Brain pericyte (primary cell): ENCODE results near the gene RCAN1.
"Not testable (repeated sequence)": the region's sequence is repeated elsewhere in the genome, so short reads cannot be mapped to it uniquely, and the experiment has no call there.

Experiments used
- DNase-seq: peaks from one replicate; pipeline ENCODE4 v3.0.0-alpha.2; 2012; ENCODE audit warnings: low read depth, low spot score

The RCAN1 gene

DNA sequence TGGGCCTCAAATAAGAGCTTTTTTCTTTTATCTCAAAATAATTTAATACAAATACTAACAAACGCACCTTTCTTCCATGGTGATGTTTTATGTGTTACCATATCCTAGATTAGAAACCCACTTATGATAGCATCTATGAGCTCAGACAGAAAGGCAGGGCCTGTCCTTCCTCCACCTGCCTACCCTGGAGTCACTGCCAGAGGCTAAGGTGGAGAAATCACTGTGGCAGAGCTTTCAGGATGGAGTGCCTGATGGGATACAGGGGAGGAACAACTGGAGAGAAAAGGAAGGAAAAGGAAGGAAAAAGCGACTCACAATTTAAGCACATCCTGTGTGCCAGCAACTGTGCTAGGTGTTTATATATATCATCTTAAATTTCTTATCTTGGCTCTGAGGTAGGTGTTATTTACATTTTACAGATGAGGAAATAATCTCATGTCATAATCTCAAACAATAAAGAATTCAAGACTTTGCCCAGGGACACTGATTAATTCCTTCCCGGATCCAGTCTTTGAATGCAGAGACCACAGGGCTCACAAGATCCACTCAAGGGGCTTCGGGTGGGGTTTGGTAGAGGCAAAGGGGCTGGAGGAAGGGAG lies 45.4 kb downstream of the RCAN1 start:
- no peak for DNase-seq

DNA sequence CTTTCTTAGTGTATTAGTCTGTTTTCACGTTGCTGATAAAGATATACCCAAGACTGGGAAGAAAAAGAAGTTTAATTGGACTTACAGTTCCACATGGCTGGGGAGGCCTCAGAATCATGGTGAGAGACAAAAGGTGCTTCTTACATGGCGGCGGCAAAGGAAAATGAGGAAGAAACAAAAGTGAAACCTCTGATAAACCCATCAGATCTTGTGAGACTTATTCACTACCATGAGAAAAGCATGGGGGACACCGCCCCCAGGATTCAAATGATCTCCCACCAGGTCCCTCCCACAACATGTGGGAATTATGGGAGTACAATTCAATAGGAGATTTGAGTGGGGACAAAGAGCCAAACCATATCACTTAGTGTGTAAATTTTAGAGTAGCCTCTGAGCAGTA lies 46.1 kb downstream of the RCAN1 start:
- DNase-seq, result not testable (repeated sequence)

DNA sequence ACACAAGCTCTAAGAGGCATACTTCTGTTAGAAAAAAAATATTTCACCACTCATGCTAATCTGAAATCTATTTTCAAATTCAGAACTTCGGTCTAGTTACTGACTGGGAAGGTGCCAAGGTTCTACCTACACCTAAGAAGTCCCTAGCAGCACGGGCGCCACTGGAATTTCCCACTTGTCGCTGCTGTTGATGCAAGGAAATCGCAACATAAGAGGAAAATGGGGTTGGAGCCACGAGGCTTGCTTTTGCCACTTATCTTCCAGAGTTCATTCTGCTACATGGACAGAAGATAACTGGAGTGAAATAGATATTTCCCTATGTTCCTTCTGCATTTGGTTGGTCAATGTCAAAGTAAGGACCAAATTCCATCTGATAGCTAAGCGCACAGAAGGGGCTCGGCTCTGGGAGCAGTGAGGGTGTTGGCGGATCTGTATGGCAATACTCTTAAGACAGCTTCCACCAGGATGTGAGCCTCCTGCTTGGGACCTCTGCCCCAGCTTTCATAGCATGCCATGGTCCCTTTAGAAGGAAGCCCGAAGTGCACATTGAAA lies 47.2 kb downstream of the RCAN1 start:
- DNase-seq, result no peak

DNA sequence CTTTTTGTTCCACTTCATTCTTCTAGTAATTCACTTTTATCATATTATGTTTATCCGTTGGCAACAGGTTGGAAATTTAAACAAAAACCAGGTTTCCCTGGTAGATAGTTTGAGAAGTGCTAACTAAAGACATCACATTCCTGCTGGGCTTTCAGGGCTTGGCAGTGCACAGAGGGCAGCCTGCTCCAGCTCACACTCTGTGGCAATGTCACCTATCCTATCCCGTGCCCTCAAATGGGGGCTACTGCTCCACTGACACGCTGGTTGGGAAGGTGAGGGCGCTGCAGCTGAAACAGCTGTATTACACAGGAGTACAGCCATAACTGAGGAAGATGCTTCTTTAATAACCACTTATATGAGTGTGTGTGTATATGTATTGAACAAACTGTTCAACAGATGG lies 49.7 kb downstream of the RCAN1 start:
- no peak for DNase-seq

DNA sequence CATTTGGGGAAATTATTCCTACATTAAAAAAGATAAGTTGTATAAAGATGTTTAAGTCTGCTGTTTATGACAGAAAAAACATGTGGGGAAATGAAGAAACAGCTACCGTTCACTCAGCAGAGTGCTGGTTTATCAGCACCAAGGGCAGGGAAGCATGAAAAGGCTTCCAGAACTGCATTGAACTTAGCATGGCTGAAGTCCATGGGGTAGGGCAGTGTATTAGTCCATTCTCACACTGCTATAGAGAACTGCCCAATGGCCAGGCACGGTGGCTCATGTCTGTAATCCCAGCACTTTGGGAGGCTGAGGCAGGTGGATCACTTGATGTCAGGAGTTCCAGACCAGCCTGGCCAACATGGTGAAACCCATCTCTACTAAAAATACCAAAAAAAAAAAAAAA lies 51.5 kb downstream of the RCAN1 start:
- not testable (repeated sequence) for DNase-seq

DNA sequence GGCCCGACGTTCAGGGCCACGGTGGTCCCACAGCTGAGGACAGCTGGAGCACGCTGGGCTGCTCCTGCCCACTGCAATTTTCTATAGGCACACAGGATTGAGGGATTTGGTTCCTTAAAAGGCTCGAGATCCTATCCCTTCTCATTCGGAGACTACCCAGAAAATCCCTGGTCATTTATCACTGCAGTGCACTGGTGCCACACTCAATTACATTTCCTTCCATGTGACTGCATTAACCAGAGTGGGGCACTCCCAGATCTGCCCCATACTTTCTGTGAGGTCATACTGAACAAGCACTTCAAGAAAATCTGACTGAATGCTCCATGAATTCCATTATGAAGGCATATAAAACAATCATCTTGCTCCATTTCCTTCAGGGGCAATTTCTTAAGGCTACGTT lies 53.1 kb downstream of the RCAN1 start:
- DNase-seq, result no peak

DNA sequence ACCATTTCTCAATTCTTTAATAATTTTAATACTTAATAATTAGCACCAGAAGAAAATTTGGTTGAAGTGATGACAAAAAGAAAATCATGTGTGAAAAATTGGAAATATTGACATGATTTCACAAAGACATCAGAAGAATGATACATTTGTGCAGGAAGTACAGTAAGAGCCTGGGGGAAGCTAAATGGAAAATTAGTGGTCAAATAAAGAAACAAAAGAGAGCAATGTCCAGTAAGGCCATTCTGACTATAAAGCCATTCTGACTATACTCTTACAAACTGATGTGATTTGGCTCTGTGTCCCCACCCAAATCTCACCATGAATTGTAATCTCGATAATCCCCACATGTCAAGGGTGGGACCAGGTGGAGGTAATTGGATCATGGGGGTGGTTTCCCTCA lies 54.3 kb downstream of the RCAN1 start:
- DNase-seq, result no peak

DNA sequence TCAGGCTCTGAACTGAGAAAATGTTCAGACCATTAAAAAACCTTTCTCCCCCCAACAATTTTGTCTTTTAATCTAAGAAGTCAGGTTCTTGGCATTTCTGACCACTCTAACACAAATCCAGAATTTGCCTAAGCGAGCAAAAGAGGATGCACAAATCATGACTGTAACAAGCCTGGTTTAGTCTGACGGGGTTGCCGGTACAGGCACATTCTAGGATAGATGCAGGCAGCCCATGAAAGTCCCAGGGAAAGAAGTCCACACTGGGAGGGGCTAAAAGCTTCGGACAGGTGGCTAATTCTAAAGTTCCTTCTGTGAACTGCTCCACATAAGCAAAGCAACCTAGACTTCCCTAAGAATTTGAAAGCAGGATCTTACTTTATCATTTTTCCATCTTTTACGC lies 54.9 kb downstream of the RCAN1 start:
- no peak for DNase-seq

DNA sequence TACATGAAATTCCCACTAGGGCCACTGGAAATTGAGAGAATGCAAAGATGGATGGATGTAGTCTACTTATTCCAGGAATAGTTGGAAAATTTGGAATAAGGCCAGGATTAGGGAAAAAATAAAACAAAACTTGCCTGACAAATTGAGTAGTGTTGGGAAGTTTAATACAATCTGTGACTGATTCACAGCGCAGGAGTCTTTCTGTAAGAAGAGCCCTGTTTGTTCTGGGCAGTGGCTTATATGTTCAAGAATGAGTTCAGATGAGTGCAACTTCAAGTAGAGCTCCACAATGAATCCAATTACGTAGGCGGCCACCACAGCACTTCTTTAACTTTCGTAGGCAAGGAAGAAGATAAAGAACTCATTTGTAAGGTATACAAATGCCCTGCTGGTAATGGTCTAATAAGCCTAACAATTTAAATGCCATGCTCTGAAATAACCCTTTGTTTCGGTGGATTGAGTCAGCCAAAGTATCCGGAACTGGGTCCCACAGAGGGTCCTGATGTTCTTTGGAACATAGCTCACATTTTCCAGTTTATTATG lies 55.8 kb downstream of the RCAN1 start:
- DNase-seq, result no peak

DNA sequence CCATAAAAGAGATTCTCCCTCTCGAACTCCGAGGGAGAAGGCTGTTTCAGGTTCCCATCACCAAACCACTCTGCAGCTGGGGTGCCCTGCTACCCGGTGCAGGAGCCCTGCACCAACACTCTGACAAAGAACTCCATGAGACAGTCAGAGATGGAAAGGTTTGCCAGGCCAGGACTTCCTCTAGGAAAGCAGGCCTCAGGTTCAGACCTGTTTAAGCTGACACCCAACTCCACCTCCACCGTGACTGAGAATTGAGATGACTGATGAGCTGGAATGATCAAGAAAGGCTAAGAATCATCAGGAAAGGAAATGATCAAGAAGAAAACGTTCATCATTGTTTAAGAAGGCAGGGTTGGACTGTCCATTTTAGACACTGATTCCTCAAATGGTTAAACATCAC lies 56.7 kb downstream of the RCAN1 start:
- DNase-seq, result no peak

DNA sequence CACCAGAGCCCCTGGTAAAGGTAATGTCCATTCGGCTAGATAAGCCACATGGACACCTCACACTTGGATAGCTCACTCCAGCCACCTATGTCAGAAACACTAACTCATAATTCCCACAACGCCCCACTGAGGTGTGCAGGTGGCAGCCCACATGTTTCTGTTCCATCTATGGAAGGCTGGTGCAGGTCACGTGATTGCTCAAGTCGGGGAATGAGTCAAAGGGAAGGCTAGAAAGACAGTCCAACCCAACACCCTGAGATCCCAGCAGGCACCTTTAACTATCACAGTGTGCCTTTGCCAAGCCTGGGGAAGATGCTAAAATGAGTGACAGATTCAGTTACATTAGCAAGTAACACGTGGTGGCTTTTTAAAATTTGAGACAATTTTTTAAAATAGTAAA lies 57.7 kb downstream of the RCAN1 start:
- no peak for DNase-seq

DNA sequence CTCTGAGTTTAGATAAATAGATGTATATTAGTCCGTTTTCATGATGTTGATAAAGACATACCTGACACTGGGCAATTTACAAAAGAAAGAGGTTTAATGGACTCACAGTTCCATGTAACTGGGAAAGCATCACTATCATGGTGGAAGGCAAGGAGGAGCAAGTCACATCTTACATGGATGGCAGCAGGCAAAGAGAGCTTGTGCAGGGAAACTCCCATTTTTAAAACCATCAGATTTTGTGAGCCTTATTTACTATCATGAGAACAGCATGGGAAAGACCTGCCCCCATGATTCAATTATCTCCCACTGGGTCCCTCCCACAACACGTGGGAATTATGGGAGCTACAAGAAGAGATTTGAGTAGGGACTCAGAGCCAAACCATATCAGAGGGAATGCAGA lies 60.2 kb downstream of the RCAN1 start:
- DNase-seq, result not testable (repeated sequence)

DNA sequence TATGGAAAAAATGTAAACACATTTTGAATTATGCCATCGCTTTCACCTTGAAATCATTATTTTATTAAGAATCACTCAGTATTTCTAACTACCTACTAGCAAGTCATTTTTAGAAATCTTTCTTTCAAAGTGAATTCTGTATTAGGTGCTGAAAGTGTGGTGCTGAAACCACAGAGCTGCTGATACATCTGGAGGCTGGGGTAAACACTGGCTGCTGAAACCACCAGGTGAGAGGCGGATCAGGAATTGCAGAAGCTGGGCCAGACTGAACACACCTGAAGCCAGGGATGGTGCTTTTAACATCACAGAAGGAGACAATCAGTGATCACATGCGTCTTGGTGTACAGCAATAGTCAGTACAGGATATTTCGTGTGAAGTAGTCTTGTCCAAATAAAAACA lies 60.7 kb downstream of the RCAN1 start:
- DNase-seq, result no peak

DNA sequence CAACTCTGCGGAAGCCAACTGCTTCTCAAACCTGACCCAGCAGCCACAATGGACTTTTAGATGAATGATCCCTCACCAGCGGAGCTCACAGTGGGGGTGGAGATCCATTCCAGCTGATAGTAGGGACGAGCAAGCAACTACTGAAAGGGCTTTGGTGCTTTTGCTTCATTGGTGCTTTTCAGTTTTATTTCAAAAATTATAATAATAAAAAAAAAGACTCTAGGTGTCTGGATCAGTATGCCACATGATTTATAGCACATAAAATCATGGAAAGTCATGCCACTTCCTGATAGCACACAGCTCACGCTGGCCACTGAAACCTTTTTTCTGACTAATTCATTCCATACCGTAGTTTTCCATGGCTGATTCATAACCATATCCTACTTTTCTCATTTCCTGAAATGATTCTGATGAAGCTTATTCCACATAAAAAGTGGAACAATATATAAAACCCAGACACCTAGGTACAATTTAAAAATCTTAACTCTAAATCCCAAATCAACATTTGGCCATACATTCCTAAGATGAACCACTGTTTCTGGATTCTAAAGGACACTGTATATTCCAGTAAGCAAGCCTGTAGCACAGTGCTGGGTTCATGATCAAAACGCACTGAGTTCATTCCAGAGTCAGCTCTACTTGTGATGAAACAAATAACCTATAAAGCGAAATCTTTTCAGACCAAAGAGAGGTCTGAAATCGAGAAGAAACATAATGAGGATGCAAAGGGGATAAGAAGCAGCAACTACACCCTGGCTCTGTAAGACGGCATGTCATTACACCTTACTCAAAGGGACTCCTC lies 61.6 kb downstream of the RCAN1 start:
- no peak for DNase-seq

DNA sequence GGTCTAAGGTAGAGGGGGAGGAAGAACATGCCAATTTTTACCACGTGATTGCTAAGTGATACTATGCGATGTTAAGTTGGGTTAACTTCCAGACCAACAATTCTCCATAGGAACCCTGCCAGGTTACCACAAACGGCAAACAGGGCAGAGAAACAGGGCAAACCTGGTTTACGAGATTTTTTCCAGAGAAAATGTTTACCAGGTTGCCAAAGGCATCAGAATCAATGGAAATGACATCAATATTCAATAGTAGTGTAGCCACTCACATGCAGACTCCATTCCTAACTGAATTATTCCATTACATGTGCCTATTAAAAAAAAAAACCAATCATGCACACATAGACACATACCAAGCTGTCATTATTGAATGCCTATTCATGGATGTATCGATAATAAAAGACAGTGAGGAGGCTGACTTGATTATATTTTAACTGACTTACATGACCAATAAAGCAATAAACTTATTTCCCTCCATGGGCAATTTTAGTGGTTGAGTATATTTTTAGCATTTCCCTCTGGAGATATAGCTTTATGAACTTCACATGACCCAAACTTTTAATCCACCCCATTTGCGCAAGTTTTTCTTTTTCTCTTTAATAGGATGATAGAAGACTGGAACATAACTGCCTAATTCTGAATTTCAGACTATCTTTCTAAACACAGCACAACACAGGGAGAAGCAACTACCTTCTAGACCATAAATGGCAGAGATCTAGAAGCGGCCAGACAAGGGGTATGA lies 62.4 kb downstream of the RCAN1 start:
- no peak for DNase-seq

DNA sequence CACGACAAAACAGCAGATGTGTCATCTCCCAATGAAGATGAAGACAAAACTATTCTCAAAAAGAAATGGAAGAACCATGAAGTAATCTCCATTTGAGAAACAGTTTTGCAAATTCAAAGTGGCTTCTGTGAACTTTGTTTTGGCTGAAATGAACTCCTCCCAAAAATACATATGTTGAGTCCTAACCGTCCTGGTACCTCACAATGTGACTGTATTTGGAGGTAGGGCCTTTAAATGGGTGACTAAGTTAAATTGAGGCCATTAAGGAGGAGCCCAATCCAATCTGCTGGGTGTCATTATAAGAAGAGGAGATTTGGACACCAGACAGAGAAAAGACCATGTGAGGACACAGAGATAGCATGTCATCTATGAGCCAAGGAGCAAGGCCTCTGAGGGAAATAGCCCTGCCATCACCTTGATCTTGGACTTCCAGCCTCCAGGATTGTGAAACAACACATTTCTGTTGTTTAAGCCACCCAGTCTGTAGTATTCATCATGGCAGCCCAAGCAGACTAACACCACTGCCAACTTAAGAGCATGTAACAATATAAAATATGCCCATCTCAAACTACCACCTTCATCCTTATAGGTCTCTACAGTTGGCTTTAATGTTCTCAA lies 64.6 kb downstream of the RCAN1 start:
- DNase-seq, result no peak

DNA sequence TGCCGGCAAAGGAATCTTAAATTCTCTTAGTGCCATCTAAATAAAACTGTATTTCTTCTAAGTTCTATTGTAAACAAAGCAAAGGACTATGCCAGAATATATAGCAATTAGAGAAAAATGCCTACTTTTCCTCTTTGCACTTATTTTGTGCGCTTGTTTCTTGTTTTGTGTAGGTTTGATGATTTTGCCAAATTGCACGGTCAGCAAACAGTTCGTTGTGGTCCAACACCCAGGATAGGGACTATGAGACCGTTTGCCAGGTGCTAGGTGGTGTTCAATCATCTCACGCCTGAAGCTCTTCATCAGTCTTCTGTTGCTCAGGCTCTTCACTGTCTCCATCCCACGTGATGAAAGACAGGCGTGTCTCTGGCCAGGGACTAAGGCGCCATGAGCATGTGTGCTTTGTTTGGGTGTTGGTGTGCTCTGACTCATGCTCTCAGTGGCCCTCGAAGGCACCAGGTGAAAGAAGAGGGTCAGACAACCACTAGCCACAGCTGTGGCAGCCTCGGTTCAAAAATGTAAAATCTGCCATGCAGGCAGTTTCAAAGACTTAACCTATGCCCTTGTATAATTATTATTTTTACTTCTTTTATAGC lies 66.0 kb downstream of the RCAN1 start:
- no peak for DNase-seq

DNA sequence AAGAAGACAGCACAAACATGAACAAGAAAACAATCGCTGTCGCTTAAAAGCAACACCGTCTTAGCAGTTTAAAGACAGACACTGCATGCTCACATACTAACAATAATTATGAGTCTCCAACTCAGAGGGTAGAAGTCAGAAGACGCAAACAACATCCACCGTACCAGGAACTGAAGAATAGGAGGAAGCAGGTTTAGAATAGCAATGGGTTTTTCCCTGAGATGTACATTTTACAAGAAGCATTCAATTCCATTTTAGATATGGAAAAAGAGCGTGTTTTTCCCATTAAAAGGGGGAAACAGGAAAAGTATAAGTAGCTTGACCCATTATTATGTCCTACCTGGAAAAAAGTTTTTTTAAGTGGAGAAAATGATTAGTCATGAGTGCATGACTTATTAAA lies 68.4 kb downstream of the RCAN1 start:
- no peak for DNase-seq

DNA sequence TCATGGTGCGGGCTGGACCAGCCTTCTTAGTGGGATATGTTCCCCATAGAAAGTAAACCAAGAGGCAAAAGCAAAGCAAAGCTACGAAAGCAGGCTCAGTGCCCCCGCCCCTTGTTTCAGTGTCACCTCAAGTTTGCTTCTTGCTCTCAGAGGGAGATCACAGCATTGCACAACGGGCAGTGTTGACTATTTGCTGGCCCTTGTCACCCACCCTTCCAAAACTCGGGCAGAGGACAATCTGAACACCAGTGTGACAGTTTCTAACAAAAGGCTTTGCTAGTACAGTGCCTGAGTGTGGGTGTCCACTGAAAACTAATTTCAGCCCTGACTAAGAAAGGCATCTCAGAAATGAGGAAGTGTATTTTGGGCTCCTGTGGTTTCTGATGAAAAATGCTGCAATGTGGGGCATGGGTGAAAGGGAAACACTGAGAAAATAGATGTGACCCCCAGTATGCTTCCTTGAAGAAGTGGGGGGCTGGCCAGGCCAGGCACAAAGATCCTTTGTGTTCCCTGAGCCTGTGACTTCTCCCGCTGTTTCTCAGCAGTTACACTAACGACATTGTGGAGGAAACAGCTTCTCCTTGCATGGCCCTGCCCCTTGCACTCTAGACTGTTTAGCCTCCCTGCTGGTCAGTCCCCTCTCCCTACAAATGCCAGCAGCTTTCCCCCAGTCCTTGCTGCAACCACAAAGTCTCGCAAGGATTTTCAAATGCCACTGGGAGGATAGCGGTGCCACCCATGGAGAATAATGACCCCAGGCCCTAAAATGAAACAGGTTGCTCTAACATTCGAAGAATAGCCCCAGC lies 69.6 kb downstream of the RCAN1 start:
- DNase-seq, result no peak

DNA sequence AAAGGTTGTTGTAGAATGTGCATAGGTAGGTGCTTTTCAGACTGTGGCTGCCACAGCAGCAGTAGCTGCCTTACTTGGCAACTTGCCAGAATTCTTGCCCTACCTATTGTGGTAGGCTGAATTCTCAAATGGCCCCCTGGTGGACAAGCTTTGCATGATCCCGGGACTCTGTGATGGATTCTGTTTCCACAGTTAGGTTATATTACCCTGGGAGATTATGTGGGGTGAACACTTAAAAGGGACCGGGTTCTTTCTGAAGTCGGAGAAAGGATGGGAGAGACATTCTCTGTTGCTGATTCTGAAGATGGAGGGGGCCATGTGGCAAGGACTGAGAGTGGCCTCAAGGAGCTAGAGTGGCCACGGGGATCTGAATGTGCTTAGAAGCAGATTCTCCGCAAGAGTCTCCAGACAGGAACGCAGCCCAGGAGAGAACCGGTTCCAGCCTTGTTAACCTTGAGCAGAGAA lies 70.8 kb downstream of the RCAN1 start:
- no peak for DNase-seq
